Mesendoderm (in vitro differentiated cells): ENCODE results near the gene NCAPH2.

Experiments used
- DNase-seq: peaks from one replicate; pipeline ENCODE4 v3.0.0; 2013
- H2AK5ac ChIP-seq: 2 replicates; pipeline ENCODE4 v1.6.1; 2013; ENCODE audit warnings: low read length, inconsistent platforms
- H2BK120ac ChIP-seq: 2 replicates; pipeline ENCODE4 v1.6.1; 2013; ENCODE audit warnings: low read depth, mild to moderate bottlenecking, low read length, moderate library complexity, mixed read lengths
- H2BK15ac ChIP-seq: replicated peaks from 2 replicates; pipeline ENCODE4 v1.6.1; 2013; ENCODE audit warnings: low read depth, mild to moderate bottlenecking, moderate library complexity
- H2BK5ac ChIP-seq: 2 replicates; pipeline ENCODE4 v1.6.1; 2013; ENCODE audit warnings: low read length, inconsistent platforms
- H3K18ac ChIP-seq: 2 replicates; pipeline ENCODE4 v1.6.1; 2013; ENCODE audit warnings: mild to moderate bottlenecking, low read length, mixed read lengths
- H3K23ac ChIP-seq: one replicate; pipeline ENCODE4 v1.6.1; 2013; ENCODE audit warnings: low read length
- H3K27ac ChIP-seq: 2 replicates; pipeline ENCODE4 v1.5.1; 2013; ENCODE audit warnings: low read depth, mild to moderate bottlenecking, inconsistent platforms, low read length, moderate library complexity
- H3K27me3 ChIP-seq: 2 replicates; pipeline ENCODE4 v1.6.1; 2013; ENCODE audit warnings: low read length, control low read depth, mild to moderate bottlenecking, inconsistent platforms; ENCODE audit not compliant: insufficient read depth, poor library complexity
- H3K36me3 ChIP-seq: 2 replicates; pipeline ENCODE4 v1.6.1; 2013; ENCODE audit warnings: low read length, inconsistent platforms; ENCODE audit not compliant: control insufficient read depth, insufficient read depth
- H3K4ac ChIP-seq: one replicate; pipeline ENCODE4 v1.6.1; 2013; ENCODE audit warnings: low read depth, mild to moderate bottlenecking, low read length, moderate library complexity
- H3K4me1 ChIP-seq: 2 replicates; pipeline ENCODE4 v1.6.1; 2013; ENCODE audit warnings: low read depth, low read length, inconsistent platforms; ENCODE audit not compliant: control insufficient read depth
- H3K4me2 ChIP-seq: 2 replicates; pipeline ENCODE4 v1.6.1; 2013; ENCODE audit warnings: low read length
- H3K4me3 ChIP-seq: 2 replicates; pipeline ENCODE4 v1.5.1; 2013; ENCODE audit warnings: mild to moderate bottlenecking, low read length
- H3K56ac ChIP-seq: one replicate; pipeline ENCODE4 v1.6.1; 2013; ENCODE audit warnings: low read length
- H3K79me1 ChIP-seq: 2 replicates; pipeline ENCODE4 v1.6.1; 2013; ENCODE audit warnings: low read length, inconsistent platforms
- H3K79me2 ChIP-seq: 2 replicates; pipeline ENCODE4 v1.6.1; 2013; ENCODE audit warnings: mild to moderate bottlenecking, low read length; ENCODE audit not compliant: control insufficient read depth, insufficient read depth
- H3K9ac ChIP-seq: 2 replicates; pipeline ENCODE4 v1.6.1; 2013; ENCODE audit warnings: low read length, inconsistent platforms
- H4K5ac ChIP-seq: one replicate; pipeline ENCODE4 v1.6.1; 2013; ENCODE audit warnings: low read length
- H4K8ac ChIP-seq: one replicate; pipeline ENCODE4 v1.6.1; 2013; ENCODE audit warnings: low read depth, mild to moderate bottlenecking, control low read depth, low read length, moderate library complexity
- WGBS: extraction: QIAGEN DNeasy Blood & Tissue Kit; methylation state at CpG from one replicate; pipeline ENCODE4 v1.1.7; 2013; ENCODE audit warnings: low lambda C conversion rate, missing lambda C conversion rate; ENCODE audit not compliant: insufficient coverage; ENCODE audit errors: extremely low coverage; 5-methylcytosine and 5-hydroxymethylcytosine counted together

Gene NCAPH2

DNA sequence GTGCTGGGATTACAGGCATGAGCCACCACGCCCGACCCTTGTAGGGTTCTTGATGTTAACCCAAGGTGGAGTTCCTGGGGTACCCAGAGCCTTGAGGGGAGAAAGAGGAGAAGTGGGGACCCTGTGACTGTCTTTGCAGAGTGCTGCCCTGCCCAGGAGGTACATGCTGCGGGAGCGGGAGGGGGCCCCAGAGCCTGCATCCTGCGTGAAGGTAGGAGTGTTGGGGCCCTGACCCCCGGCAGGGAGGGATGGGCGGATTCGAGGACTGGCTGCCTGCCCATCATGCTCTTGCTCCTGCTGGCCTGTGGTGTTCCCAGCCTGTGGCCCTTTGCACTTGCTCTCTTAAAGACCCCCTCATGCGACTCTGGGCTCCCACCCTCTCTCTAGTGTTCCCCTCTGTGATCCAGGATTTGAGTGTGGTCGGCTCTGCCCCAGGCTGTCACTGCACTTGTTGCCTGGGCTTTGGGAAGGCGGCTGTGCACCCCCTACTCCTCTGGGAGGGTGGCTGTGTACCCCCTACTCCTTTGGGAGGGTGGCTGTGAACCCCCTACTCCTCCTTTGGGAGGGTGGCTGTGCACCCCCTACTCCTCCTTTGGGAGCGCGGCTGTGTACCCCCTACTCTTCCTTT lies 12.9 kb downstream of the NCAPH2 start:
- no peak overlapping the region for H3K18ac ChIP-seq
- peaks cover 2% of the 10 kb centered on the region for H3K4me1 ChIP-seq
- peaks cover under 1% of the 10 kb centered on the region for H3K79me2 ChIP-seq
- H2BK5ac ChIP-seq, result no peak overlapping the region
- H2AK5ac ChIP-seq, result no peak overlapping the region
- no peak overlapping the region for H2BK120ac ChIP-seq
- H3K27me3 ChIP-seq, result no peaks in the 10 kb centered on the region
- H4K8ac ChIP-seq, result no peak overlapping the region
- H3K4ac ChIP-seq, result no peak overlapping the region
- no peak overlapping the region for H3K4me3 ChIP-seq
- no peak overlapping the region for H3K23ac ChIP-seq
- no peak for DNase-seq
- H3K4me2 ChIP-seq, result no peak overlapping the region
- H3K27ac ChIP-seq, result no peak overlapping the region
- peaks cover 2% of the 10 kb centered on the region for H3K79me1 ChIP-seq
- no peak overlapping the region for H3K56ac ChIP-seq
- peaks cover 5% of the 10 kb centered on the region for H3K36me3 ChIP-seq
- no peak overlapping the region for H2BK15ac ChIP-seq
- H4K5ac ChIP-seq, result no peak overlapping the region
- H3K9ac ChIP-seq, result no peak overlapping the region
- WGBS, result no CpG with 5 or more reads among the region's 13 CpGs

GRCh38 chr22:50521710-50522109 lies 13.7 kb downstream of the NCAPH2 start:
- Histone ChIP-seq H2AK5ac (no peak overlapping the region), H3K4ac (no peak overlapping the region), H3K27ac (no peak overlapping the region), H4K5ac (no peak overlapping the region), H3K36me3 (peaks cover 5% of the 10 kb centered on the region), H3K56ac (no peak overlapping the region), H3K4me1 (peaks cover 2% of the 10 kb centered on the region), H3K23ac (no peak overlapping the region), H3K27me3 (no peaks in the 10 kb centered on the region), H4K8ac (no peak overlapping the region), H3K79me2 (no peaks in the 10 kb centered on the region), H3K4me3 (no peak overlapping the region), H3K18ac (no peak overlapping the region), H3K4me2 (no peak overlapping the region), H2BK5ac (no peak overlapping the region), H3K9ac (no peak overlapping the region), H2BK15ac (no peak overlapping the region), H2BK120ac (no peak overlapping the region), H3K79me1 (no peaks in the 10 kb centered on the region)
- no CpG with 5 or more reads among the region's 10 CpGs for WGBS
- DNase-seq, result no peak

- Histone ChIP-seq H3K23ac (no peak overlapping the region), H3K9ac (no peak overlapping the region), H2BK15ac (no peak overlapping the region), H3K79me1 (no peaks in the 10 kb centered on the region), H4K8ac (no peak overlapping the region), H3K36me3 (peaks cover 3% of the 10 kb centered on the region), H3K27me3 (no peaks in the 10 kb centered on the region), H3K4me1 (peaks cover 2% of the 10 kb centered on the region), H3K4ac (no peak overlapping the region), H3K56ac (no peak overlapping the region), H2BK5ac (no peak overlapping the region), H4K5ac (no peak overlapping the region), H2AK5ac (no peak overlapping the region), H3K4me2 (no peak overlapping the region), H2BK120ac (no peak overlapping the region), H3K18ac (no peak overlapping the region), H3K27ac (no peak overlapping the region), H3K79me2 (no peaks in the 10 kb centered on the region), H3K4me3 (no peak overlapping the region)
- WGBS, result no CpG with 5 or more reads among the region's 15 CpGs
- DNase-seq, result no peak
These were observed 14.3 kb downstream of the NCAPH2 start for GRCh38 chr22:50522208-50522805.

- Histone ChIP-seq H4K8ac (no peak overlapping the region), H3K4me1 (peaks cover 2% of the 10 kb centered on the region), H4K5ac (no peak overlapping the region), H3K4me2 (no peak overlapping the region), H3K56ac (no peak overlapping the region), H3K79me1 (no peaks in the 10 kb centered on the region), H2BK5ac (no peak overlapping the region), H3K23ac (no peak overlapping the region), H3K4me3 (no peak overlapping the region), H3K4ac (no peak overlapping the region), H3K27me3 (no peaks in the 10 kb centered on the region), H2BK15ac (no peak overlapping the region), H3K18ac (no peak overlapping the region), H3K9ac (no peak overlapping the region), H3K27ac (no peak overlapping the region), H3K36me3 (peaks cover 3% of the 10 kb centered on the region), H2AK5ac (no peak overlapping the region), H2BK120ac (no peak overlapping the region), H3K79me2 (no peaks in the 10 kb centered on the region)
- DNase-seq, result no peak
- WGBS, result no CpG with 5 or more reads among the region's 22 CpGs
These were observed 14.9 kb downstream of the NCAPH2 start for GRCh38 chr22:50522806-50523438.

GRCh38 chr22:50523458-50523805 lies 15.4 kb downstream of the NCAPH2 start:
- Histone ChIP-seq H3K27me3 (no peaks in the 10 kb centered on the region), H3K27ac (no peak overlapping the region), H3K36me3 (peaks cover 3% of the 10 kb centered on the region), H3K79me2 (no peaks in the 10 kb centered on the region), H3K18ac (no peak overlapping the region), H3K4ac (no peak overlapping the region), H3K4me3 (no peak overlapping the region), H3K9ac (no peak overlapping the region), H4K8ac (no peak overlapping the region), H2BK120ac (no peak overlapping the region), H3K4me2 (no peak overlapping the region), H3K4me1 (peaks cover 2% of the 10 kb centered on the region), H2BK15ac (no peak overlapping the region), H4K5ac (no peak overlapping the region), H3K56ac (no peak overlapping the region), H2BK5ac (no peak overlapping the region), H3K79me1 (no peaks in the 10 kb centered on the region), H2AK5ac (no peak overlapping the region), H3K23ac (no peak overlapping the region)
- WGBS, result no CpG with 5 or more reads among the region's 16 CpGs
- no peak for DNase-seq
